GM18511 (cell line): ENCODE measurements around the gene CALHM6.
"Not testable (repeated sequence)": the region's sequence is repeated elsewhere in the genome, so short reads cannot be mapped to it uniquely, and the experiment has no call there.

Experiments
- ATAC-seq: cut with Tn5 transposase; IDR thresholded peaks from one replicate; pipeline ENCODE4 v1.9.1; 2021; ENCODE audit warnings: mild to moderate bottlenecking, moderate library complexity; ENCODE audit not compliant: unreplicated experiment

The CALHM6 gene

DNA sequence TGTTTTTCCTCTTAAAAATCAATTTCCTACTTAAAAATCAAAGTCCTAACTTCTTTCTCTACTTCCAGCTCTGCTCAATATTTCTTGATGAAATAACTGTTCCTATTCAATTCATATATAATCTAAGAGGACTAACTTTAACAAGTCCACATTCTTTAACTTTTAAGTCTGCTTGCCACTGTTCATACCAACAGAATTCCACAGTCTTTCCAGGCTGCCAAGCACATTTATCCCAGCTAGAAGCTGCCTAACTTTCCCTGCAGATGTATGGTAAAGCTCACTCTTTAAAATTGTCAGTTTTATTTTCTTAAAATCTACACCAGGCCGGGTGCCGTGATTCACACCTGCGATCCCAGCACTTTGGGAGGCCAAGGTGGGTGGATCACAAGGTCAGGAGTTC, 11.5 kb downstream of the CALHM6 start:
- no peak for ATAC-seq

GRCh38 chr6:116475141-116475540, 14.0 kb downstream of the CALHM6 start:
- no peak for ATAC-seq

- ATAC-seq, result peak; percentile 100
Observed at GRCh38 chr6:116476002-116476678, 15.0 kb downstream of the CALHM6 start.

DNA sequence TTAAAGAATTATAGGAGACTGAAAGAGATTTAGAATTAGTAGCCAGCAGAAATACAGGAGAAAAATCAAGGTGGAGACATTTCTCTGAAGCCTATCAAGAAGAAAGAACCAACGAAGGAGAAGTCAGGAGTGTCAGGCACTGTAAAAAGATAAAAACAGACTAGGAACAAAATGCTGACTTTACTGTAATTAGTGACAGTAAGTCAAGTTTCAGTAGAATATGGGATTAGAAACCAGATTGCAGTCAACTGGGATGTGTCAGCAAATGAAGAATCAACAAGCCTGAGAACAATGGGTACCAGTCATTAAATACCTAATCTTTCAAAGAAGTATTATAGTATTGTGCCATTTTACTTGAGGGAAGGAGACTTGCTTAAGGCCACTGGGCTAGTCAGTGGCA, 21.6 kb downstream of the CALHM6 start:
- ATAC-seq, result no peak

GRCh38 chr6:116483616-116484015, 22.4 kb downstream of the CALHM6 start:
- ATAC-seq, result no peak

- no peak for ATAC-seq
Observed at GRCh38 chr6:116485559-116486184, 24.5 kb downstream of the CALHM6 start.

DNA sequence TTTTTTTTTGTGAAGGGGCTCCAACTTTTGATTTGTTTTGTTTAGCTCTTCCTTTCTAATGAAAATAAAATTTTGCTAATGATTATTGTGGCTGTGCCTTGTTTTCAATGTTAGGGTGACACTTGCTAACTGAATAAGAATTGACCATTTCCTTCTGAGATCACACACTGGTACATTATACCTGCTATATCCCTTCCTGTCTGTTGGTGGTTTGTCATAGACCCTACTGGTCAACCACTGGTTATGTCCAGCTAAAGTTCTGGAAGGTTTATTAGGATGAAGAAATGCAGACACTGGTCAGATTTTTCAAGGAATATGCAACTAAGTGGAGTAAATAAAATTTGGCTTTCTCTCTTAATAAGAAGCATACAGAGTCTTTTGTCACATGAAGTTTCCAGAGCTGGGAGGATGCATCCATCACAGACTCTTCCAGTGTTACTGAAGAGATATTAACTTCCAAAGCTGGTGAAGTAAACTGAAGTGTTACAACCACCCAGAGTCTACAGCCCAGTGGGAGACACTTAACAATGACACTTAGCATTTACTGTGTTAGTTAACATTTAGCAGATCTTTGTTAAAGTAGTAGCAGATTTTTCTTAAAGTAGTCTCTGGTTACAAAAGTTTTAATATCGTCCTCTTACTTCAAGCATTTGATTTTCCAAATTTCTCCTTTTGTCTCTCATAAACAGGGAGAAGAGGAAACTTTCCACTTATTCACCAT, 30.6 kb downstream of the CALHM6 start:
- ATAC-seq, result no peak

GRCh38 chr6:116492331-116493067, 31.3 kb downstream of the CALHM6 start:
- ATAC-seq, result no peak

DNA sequence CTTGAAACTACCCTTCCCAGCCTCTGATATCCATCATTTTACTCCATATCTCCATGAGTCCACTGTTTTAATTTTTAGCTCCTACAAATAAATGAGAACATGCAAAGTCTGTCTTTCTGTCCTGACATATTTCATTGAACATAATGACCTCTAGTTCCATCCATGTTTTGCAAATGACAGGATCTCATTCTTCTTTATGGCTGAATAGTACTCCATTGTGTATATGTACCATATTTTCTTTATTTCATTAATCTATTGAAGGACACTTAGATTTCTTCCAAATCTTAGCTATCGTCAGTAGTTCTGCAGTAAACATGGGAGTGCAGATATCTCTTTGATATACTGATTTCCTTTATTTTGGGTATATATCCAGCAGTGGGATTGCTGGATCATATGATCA, 34.0 kb downstream of the CALHM6 start:
- ATAC-seq, result not testable (repeated sequence)

- ATAC-seq, result no peak
Observed at GRCh38 chr6:116497113-116497676, 36.0 kb downstream of the CALHM6 start.

- ATAC-seq, result no peak
Observed at GRCh38 chr6:116500969-116501433, 39.8 kb downstream of the CALHM6 start.

- no peak for ATAC-seq
Observed at GRCh38 chr6:116507324-116507723, 46.1 kb downstream of the CALHM6 start.

GRCh38 chr6:116508527-116508926, 47.4 kb downstream of the CALHM6 start:
- no peak for ATAC-seq

GRCh38 chr6:116511424-116512110, 50.4 kb downstream of the CALHM6 start, which contains the start of gene CALHM5:
CALHM5 (plus strand) TSS chr6:116511639; CDS start chr6:116511697, 58 bp downstream.
- peak; percentile 15 for ATAC-seq

- ATAC-seq, result peak; percentile 91
Observed at GRCh38 chr6:116512111-116512559, 51.0 kb downstream of the CALHM6 start.

DNA sequence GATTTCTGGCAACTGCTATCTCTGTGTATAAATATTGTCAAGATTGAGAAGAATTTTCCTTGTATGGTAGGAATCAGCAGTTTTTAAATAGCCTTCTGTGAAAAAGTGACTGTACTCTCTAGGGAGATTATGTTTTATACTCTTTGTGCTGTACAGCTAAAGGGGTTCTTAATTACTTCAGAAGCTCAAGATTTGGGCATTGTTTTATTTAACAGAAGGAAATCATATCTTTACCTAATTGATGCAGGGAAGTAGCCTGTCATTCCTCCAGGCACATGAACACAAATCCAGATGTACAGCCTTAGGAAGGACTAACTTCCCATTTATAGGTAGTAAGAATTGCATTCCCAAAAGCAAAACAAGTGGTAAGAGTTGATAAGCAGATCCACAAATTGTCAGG, 51.6 kb downstream of the CALHM6 start:
- no peak for ATAC-seq
